Measurements from ENCODE around the gene PHC3.
"Not testable (repeated sequence)": the region's sequence is repeated elsewhere in the genome, so short reads cannot be mapped to it uniquely, and the experiment has no call there.

Gene PHC3

GRCh38 chr3:170132335-170132734 lies 49.2 kb downstream of the PHC3 start:
- no peak for TF ChIP-seq CTCF (IDR thresholded peaks at IDR 0.05; ENCODE audit: insufficient read depth, low read depth, low read length, missing control alignments)
- peak; percentile 65 for DNase-seq (ENCODE audit: low read depth)
- H3K4me3 ChIP-seq (ENCODE audit: low read depth, low read length), result no peak overlapping the region

GRCh38 chr3:170130532-170130931 lies 51.0 kb downstream of the PHC3 start:
- no peak overlapping the region for H3K4me3 ChIP-seq (ENCODE audit: low read depth, low read length)
- DNase-seq (ENCODE audit: low read depth), result no peak
- TF ChIP-seq CTCF (IDR thresholded peaks at IDR 0.05; ENCODE audit: insufficient read depth, low read depth, low read length, missing control alignments), result no peak

- H3K4me3 ChIP-seq (ENCODE audit: low read depth, low read length), result peak overlapping the region; percentile 9; the same call in 1 of the 2 replicates
- peak; percentile 53 for DNase-seq (ENCODE audit: low read depth)
- no peak for TF ChIP-seq CTCF (IDR thresholded peaks at IDR 0.05; ENCODE audit: insufficient read depth, low read depth, low read length, missing control alignments)
Observed at GRCh38 chr3:170128977-170129431, 52.5 kb downstream of the PHC3 start.

DNA sequence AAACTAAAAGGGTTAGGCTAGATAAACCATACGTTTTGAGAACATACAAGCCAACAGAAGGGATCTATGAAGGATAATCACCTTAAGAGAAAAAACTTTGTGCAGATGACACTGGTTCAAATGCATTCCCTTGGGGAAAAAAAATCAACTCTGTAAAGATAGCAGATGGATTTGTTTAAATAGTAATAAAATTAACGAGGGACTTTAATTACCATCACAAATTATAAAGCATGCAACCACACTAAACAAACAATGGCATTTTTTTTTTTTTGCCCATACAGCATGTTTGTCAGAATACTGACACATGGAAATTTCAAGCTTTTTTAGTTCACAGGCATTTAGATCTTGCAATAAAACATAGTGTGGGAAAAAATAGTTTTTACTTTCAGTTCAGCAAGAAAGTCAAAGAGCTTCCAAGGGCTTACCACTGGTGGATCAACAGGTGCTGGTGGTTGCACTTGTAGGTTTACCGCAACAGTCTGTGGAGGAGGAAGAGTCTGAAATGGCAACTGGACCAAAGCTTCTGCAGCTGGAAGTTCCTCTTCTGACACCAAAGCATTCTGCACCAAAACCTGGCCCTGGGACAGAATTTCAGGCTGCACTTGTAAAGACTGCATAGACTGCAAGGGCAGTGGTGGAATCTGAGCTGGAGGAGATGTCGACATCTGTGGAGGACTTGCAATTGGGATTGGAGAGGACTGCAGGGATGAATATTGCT lies 53.1 kb downstream of the PHC3 start:
- DNase-seq (ENCODE audit: low read depth), result peak; percentile 91
- peak overlapping the region; percentile 17 for H3K4me3 ChIP-seq (ENCODE audit: low read depth, low read length)
- no peak for TF ChIP-seq CTCF (IDR thresholded peaks at IDR 0.05; ENCODE audit: insufficient read depth, low read depth, low read length, missing control alignments)

DNA sequence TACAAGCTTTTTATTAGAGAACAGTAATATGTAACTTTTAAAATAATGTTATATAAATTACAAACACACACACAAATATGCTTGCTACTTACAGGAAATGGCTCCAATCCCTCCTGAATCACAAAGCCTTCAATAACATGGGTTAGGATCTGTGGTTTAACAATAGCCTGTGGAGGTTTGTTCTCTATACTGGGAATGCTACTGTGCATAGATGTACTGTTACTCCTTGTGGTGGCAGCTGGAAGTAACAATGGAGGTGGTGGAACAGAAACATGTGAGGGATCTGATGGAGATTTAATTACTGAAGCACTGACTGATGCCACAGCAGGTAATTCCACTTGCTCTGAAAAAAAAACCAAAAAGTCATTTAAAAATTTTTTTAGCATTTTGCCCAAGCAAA lies 64.4 kb downstream of the PHC3 start:
- no peak overlapping the region for H3K4me3 ChIP-seq (ENCODE audit: low read depth, low read length)
- no peak for DNase-seq (ENCODE audit: low read depth)
- TF ChIP-seq CTCF (IDR thresholded peaks at IDR 0.05; ENCODE audit: insufficient read depth, low read depth, low read length, missing control alignments), result peak; percentile 14

- H3K4me3 ChIP-seq (ENCODE audit: low read depth, low read length); DNase-seq (ENCODE audit: low read depth): not testable (repeated sequence)
Observed at GRCh38 chr3:170114165-170114564, 67.4 kb downstream of the PHC3 start.

DNA sequence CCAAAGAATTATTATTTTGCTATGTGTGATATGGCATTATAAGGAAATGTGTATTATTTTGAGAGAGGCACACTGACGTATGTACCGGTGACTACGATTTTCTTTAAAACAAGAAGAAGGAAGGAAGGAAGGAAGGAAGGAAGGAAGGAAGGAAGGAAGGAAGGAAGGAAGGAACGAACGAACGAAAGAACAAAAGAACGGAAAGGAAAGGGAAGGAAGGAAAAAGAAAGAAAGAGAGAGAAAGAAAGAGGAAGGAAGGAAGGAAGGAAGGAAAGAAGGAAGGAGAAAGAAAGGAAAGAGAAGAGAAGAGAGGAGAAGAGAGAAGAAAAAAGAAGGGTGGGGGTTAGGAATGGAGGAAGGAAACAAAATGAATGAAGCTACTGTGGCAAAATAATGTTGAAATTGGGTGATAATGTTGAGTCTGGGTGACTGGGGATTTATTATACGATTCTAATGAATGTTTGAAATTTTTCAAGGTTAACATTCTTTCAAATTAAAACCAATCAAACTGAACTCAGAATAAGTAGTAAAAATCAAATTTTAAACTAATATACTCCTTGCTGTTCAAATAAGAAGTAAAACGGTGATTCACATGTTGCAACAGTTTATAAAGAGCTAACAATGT lies 70.3 kb downstream of the PHC3 start:
- no peak overlapping the region for H3K4me3 ChIP-seq (ENCODE audit: low read depth, low read length)
- TF ChIP-seq CTCF (IDR thresholded peaks at IDR 0.05; ENCODE audit: insufficient read depth, low read depth, low read length, missing control alignments), result no peak
- no peak for DNase-seq (ENCODE audit: low read depth)
